Panc1 (cell line): ENCODE measurements around the gene ABTB2.

Source experiments
- POLR2AphosphoS5 ChIP-seq: IDR thresholded peaks from 2 replicates; pipeline ENCODE4 v1.6.1; 2012; ENCODE audit warnings: mild to moderate bottlenecking, low read depth, low read length, moderate library complexity
- REST ChIP-seq, 2 experiments: IDR thresholded peaks; 2 replicates each; pipeline ENCODE4 v1.6.1; 2011 to 2012; ENCODE audit warnings: low read depth in 2 of 2, control low read depth in 1 of 2, low read length in 1 of 2, mild to moderate bottlenecking in 1 of 2, moderate library complexity in 1 of 2; ENCODE audit not compliant: insufficient read depth in 1 of 2
- SIN3A ChIP-seq: IDR thresholded peaks from 2 replicates; pipeline ENCODE4 v1.6.1; 2012; ENCODE audit warnings: low read depth, mild to moderate bottlenecking, low read length, moderate library complexity, borderline replicate concordance; ENCODE audit not compliant: insufficient read depth
- TCF7L2 ChIP-seq: IDR thresholded peaks from 2 replicates; pipeline ENCODE4 v1.6.1; 2011; ENCODE audit warnings: mild to moderate bottlenecking, low read depth, low read length, inconsistent platforms
- TF ChIP-seq, protein P1 (sequence below): fragments of 450-650 bp; IDR thresholded peaks from 2 replicates; pipeline ENCODE4 v1.5.1; 2017; ENCODE audit warnings: mild to moderate bottlenecking

DNA sequence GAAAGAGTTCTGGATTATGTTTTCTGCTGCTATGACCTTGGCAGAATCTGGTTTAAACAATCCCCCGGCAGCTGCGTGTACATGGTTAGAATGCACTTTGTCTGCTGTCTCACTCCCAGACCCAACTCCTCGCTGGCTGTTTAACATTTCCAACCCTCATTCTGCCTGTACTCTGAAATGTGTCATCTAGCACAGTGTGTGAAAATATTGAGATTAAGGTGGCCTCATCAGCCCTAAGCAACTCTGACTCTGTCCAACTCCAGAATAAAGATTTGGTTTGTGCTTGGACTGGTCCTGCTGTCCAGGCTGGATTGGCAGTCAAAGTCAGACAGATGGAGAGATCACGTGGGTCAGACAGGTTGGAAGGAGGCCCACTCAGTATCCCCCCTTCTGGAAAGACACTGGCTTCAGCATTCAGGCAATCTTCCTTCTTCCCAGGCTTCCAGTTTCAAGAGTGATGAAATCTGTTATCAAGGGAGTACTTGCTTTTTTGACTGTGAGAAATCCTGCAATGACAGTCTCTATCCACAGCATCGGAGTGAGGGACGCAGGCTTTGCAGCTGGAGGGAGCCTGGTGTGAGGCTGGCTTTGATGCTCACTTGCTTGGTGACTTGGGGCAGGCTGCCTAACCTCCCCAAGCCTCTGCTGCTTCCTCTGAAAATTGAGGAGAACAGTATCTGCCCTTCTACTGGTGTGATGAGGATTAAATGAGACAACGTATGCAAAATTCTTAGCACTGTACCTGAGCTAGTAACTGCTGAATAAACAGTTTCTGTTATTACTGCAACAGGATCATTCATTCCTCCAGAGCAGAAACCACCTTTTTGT is 29.8 kb downstream of the ABTB2 start:
- TF ChIP-seq, protein P1, sequence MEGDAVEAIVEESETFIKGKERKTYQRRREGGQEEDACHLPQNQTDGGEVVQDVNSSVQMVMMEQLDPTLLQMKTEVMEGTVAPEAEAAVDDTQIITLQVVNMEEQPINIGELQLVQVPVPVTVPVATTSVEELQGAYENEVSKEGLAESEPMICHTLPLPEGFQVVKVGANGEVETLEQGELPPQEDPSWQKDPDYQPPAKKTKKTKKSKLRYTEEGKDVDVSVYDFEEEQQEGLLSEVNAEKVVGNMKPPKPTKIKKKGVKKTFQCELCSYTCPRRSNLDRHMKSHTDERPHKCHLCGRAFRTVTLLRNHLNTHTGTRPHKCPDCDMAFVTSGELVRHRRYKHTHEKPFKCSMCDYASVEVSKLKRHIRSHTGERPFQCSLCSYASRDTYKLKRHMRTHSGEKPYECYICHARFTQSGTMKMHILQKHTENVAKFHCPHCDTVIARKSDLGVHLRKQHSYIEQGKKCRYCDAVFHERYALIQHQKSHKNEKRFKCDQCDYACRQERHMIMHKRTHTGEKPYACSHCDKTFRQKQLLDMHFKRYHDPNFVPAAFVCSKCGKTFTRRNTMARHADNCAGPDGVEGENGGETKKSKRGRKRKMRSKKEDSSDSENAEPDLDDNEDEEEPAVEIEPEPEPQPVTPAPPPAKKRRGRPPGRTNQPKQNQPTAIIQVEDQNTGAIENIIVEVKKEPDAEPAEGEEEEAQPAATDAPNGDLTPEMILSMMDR, result no peak
- TF ChIP-seq REST (IDR thresholded peaks at IDR 0.05; ENCODE audit: insufficient read depth in 1 of 2, low read depth in 2 of 2, low read length in 1 of 2) (no peak), POLR2AphosphoS5 (no peak), SIN3A (no peak), TCF7L2 (no peak)
